Neuron (in vitro differentiated cells): ENCODE measurements around the gene POLD1.

Experiments
- H2AFZ ChIP-seq: one replicate; pipeline ENCODE4 v1.6.1; 2013; ENCODE audit warnings: low read depth, mild to moderate bottlenecking, inconsistent platforms, low read length, moderate library complexity
- H3K27me3 ChIP-seq: one replicate; pipeline ENCODE4 v1.6.1; 2013; ENCODE audit warnings: low read length; ENCODE audit not compliant: insufficient read depth
- H3K36me3 ChIP-seq: one replicate; pipeline ENCODE4 v1.6.1; 2013; ENCODE audit warnings: low read length; ENCODE audit not compliant: insufficient read depth
- H3K4me1 ChIP-seq: one replicate; pipeline ENCODE4 v1.6.1; 2013; ENCODE audit warnings: low read length; ENCODE audit not compliant: insufficient read depth
- H3K4me3 ChIP-seq: 2 replicates; pipeline ENCODE4 v1.5.1; 2013; ENCODE audit warnings: mild to moderate bottlenecking, low read length, moderate library complexity
- H3K9me3 ChIP-seq: one replicate; pipeline ENCODE4 v1.6.1; 2013; ENCODE audit warnings: low read length

POLD1 gene

GRCh38 chr19:50413096-50413495, 28.9 kb downstream of the POLD1 start:
- Histone ChIP-seq H3K4me1 (no peaks in the 10 kb centered on the region), H3K9me3 (no peaks in the 10 kb centered on the region), H3K4me3 (no peak overlapping the region), H3K36me3 (peaks cover 22% of the 10 kb centered on the region), H2AFZ (no peak overlapping the region), H3K27me3 (no peaks in the 10 kb centered on the region)

- no peak overlapping the region for H2AFZ ChIP-seq
- peaks cover 22% of the 10 kb centered on the region for H3K36me3 ChIP-seq
- H3K4me1 ChIP-seq: no peaks in the 10 kb centered on the region
- no peaks in the 10 kb centered on the region for H3K9me3 ChIP-seq
- H3K27me3 ChIP-seq: no peaks in the 10 kb centered on the region
- H3K4me3 ChIP-seq: no peak overlapping the region
These were observed 29.4 kb downstream of the POLD1 start for GRCh38 chr19:50413531-50413930.

- Histone ChIP-seq H3K9me3 (no peaks in the 10 kb centered on the region), H3K4me3 (no peak overlapping the region), H2AFZ (no peak overlapping the region), H3K4me1 (no peaks in the 10 kb centered on the region), H3K27me3 (no peaks in the 10 kb centered on the region), H3K36me3 (peaks cover 8% of the 10 kb centered on the region)
These were observed 30.9 kb downstream of the POLD1 start for GRCh38 chr19:50414864-50415660.

GRCh38 chr19:50415661-50416033, 31.5 kb downstream of the POLD1 start:
- no peaks in the 10 kb centered on the region for H3K27me3 ChIP-seq
- H3K9me3 ChIP-seq: no peaks in the 10 kb centered on the region
- peaks cover 8% of the 10 kb centered on the region for H3K36me3 ChIP-seq
- H3K4me1 ChIP-seq: no peaks in the 10 kb centered on the region
- H2AFZ ChIP-seq: no peak overlapping the region
- no peak overlapping the region for H3K4me3 ChIP-seq

DNA sequence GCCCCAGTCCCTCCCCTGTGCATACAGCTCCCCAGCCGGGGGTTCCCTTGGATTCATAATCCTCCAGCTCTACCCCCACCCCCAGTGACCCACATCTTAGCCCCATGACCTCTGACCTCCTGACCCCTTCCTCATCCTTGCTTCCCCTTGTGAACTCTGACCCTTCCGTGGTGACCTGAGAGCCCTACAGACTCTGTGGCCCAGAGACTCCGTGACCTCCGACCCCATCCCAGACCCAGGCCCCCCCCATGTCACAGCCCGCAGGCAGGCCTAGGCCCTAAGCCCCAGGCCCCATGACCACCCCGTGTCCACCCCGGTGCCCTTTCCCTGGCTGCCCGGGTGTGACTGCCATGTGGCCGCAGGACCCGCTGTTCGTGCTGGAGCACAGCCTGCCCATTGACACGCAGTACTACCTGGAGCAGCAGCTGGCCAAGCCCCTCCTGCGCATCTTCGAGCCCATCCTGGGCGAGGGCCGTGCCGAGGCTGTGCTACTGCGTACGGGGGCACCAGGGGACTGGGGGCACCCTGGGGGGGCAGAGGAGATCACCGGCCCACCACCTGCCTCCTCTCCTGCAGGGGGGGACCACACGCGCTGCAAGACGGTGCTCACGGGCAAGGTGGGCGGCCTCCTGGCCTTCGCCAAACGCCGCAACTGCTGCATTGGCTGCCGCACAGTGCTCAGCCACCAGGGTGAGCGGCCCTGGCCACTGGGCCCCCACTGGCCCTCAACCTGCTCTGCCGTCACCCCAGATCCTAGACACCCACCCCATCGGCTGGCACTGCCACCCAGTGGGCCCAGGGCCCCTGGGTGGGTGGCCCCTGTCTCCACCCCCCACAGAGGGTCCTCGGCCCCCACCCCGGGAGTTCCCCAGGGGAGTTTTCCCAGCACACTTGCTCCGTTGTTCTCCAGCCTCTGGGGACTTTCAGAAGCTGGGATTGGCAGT, 32.2 kb downstream of the POLD1 start:
- Histone ChIP-seq H3K27me3 (no peaks in the 10 kb centered on the region), H2AFZ (no peak overlapping the region), H3K4me3 (no peak overlapping the region), H3K36me3 (peaks cover 8% of the 10 kb centered on the region), H3K4me1 (no peaks in the 10 kb centered on the region), H3K9me3 (no peaks in the 10 kb centered on the region)

GRCh38 chr19:50417111-50418081, 33.2 kb downstream of the POLD1 start:
- H2AFZ ChIP-seq: no peak overlapping the region

DNA sequence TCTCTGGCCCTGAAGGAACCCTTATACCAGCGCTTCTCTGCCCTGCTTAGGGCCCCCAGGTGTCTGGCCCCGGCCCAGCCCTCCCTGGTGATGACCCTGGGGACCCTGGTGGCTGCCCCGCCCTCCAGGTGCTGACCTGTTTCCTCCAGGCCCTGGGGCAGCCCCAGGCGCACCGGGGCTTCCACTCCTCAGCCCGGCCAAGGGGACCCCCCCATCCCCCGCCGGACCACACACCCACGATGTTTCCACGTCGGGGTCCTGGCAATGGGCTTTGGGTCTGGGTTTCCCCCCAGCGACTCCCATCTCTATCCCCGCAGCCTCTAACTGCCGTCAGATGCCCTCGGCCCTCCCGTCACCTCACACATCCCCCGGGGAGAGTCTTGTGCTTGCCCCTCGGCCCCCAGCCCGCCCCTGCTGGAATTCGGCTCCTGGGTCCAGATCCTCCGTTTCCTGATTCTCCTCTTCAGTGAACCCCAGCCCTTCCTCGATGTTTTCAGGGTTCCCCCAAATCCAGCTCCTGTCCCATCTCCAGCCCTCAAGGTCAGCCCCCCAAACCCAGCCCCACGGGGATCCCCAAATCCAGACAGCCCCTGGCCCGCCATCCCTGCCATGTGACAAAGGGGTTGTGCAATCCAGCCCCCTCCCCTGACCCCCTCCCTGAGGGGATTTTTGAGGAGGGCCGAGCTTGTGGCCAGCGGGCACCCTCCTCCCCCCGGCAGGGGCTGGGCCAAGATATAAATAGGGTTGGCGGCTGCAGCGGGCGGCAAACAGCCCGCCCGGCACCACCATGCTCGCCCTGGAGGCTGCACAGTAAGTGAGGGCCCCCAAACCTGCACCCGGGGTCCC, 34.3 kb downstream of the POLD1 start, which contains the start of gene SPIB:
Gene SPIB, plus strand, starts transcription at position 763 of the 846 bp plus-strand sequence. Its CDS starts 25 bp downstream, at position 788.
- H3K27me3 ChIP-seq: no peaks in the 10 kb centered on the region
- H3K36me3 ChIP-seq: peaks cover 6% of the 10 kb centered on the region
- H2AFZ ChIP-seq: no peak within 1 kb of the TSS
- H3K4me1 ChIP-seq: no peaks in the 10 kb centered on the region
- H3K4me3 ChIP-seq: no peak within 1 kb of the TSS
- H3K9me3 ChIP-seq: no peaks in the 10 kb centered on the region

More at GRCh38 chr19:50417111-50418081, 33.2 kb downstream of the POLD1 start:
- Histone ChIP-seq H3K4me3 (no peak overlapping the region), H3K36me3 (peaks cover 8% of the 10 kb centered on the region), H3K9me3 (no peaks in the 10 kb centered on the region), H3K27me3 (no peaks in the 10 kb centered on the region), H3K4me1 (no peaks in the 10 kb centered on the region)

- Histone ChIP-seq H3K36me3 (peaks cover under 1% of the 10 kb centered on the region), H3K9me3 (no peaks in the 10 kb centered on the region), H3K4me1 (no peaks in the 10 kb centered on the region), H2AFZ (no peak overlapping the region), H3K4me3 (no peak overlapping the region), H3K27me3 (no peaks in the 10 kb centered on the region)
These were observed 35.0 kb downstream of the POLD1 start for GRCh38 chr19:50419022-50419579.

GRCh38 chr19:50419580-50420035, 35.5 kb downstream of the POLD1 start:
- no peaks in the 10 kb centered on the region for H3K27me3 ChIP-seq
- H2AFZ ChIP-seq: no peak overlapping the region
- H3K9me3 ChIP-seq: no peaks in the 10 kb centered on the region
- no peaks in the 10 kb centered on the region for H3K4me1 ChIP-seq
- no peaks in the 10 kb centered on the region for H3K36me3 ChIP-seq
- no peak overlapping the region for H3K4me3 ChIP-seq

DNA sequence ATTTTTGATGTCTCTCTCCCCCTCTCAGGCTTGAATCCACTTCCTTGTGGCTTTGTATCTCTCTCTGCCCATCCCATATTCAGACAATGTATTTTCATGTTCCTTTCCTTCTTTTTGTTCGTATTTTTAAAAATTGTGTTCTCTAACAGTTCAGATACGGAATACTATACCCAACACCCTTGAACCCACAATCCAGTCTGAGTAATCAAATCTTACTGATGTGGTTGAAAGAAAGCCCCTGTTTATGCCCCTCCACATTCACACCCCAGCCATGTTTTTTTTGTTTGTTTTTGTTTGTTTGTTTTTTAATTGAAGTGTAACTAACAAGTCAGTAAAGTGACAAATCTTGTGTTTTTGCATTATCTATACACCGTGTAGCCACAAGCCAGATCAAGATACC, 36.0 kb downstream of the POLD1 start:
- Histone ChIP-seq H3K4me1 (no peaks in the 10 kb centered on the region), H3K36me3 (no peaks in the 10 kb centered on the region)

GRCh38 chr19:50420808-50421207, 36.7 kb downstream of the POLD1 start:
- Histone ChIP-seq H3K4me3 (no peak overlapping the region), H3K36me3 (no peaks in the 10 kb centered on the region), H3K9me3 (no peaks in the 10 kb centered on the region), H3K4me1 (no peaks in the 10 kb centered on the region), H2AFZ (no peak overlapping the region), H3K27me3 (no peaks in the 10 kb centered on the region)

More for the DNA sequence above, 36.0 kb downstream of the POLD1 start:
- Histone ChIP-seq H3K27me3 (no peaks in the 10 kb centered on the region), H3K9me3 (no peaks in the 10 kb centered on the region), H3K4me3 (no peak overlapping the region), H2AFZ (no peak overlapping the region)
